DND-41 (cell line): ENCODE data around the gene PREX1.

Experiments used
- ATAC-seq: fragments of 200-7000 bp; cut with Tn5 transposase; 3 replicates; pipeline ENCODE4 v1.9.1; 2021; ENCODE audit warnings: low read depth; ENCODE audit not compliant: insufficient read depth
- DNase-seq: peaks from one replicate; pipeline ENCODE4 v3.0.0-alpha.2; 2020
- H2AFZ ChIP-seq: 2 replicates; pipeline ENCODE4 v1.6.0; 2012; ENCODE audit warnings: low read depth, low read length
- H3K27ac ChIP-seq: 2 replicates; pipeline ENCODE4 v1.5.1; 2012; ENCODE audit warnings: low read length, inconsistent platforms
- H3K27me3 ChIP-seq: fragments of 200-600 bp; sonication (generic); 2 replicates; pipeline ENCODE4 v1.6.0; 2012; ENCODE audit warnings: low read length, mild to moderate bottlenecking, inconsistent platforms; ENCODE audit not compliant: insufficient read depth, poor library complexity
- H3K36me3 ChIP-seq: 2 replicates; pipeline ENCODE4 v1.5.1; 2012; ENCODE audit warnings: low read length, inconsistent platforms; ENCODE audit not compliant: insufficient read depth
- H3K4me1 ChIP-seq: 2 replicates; pipeline ENCODE4 v1.5.1; 2012; ENCODE audit warnings: mild to moderate bottlenecking, low read length; ENCODE audit not compliant: insufficient read depth
- H3K4me2 ChIP-seq: 2 replicates; pipeline ENCODE4 v1.6.0; 2012; ENCODE audit warnings: mild to moderate bottlenecking, moderate library complexity, low read length, inconsistent platforms; ENCODE audit not compliant: insufficient read depth
- H3K4me3 ChIP-seq, 2 experiments: fragments of 200-600 bp in 1 of 2; shearing (Covaris generic) in 1 of 2; 2 replicates each; pipeline ENCODE4 v1.5.1; 2012 to 2016; ENCODE audit warnings: inconsistent platforms in 2 of 2, low read length in 2 of 2, mild to moderate bottlenecking in 2 of 2, low read depth in 1 of 2, moderate library complexity in 1 of 2
- H3K79me2 ChIP-seq: 2 replicates; pipeline ENCODE4 v1.6.0; 2012; ENCODE audit warnings: low read length, inconsistent platforms; ENCODE audit not compliant: insufficient read depth
- H3K9ac ChIP-seq: 2 replicates; pipeline ENCODE4 v1.6.0; 2012; ENCODE audit warnings: low read depth, mild to moderate bottlenecking, inconsistent platforms, low read length, moderate library complexity
- H3K9me3 ChIP-seq: 2 replicates; pipeline ENCODE4 v1.5.1; 2012; ENCODE audit warnings: low read length, moderate library complexity, mild to moderate bottlenecking, inconsistent platforms; ENCODE audit not compliant: insufficient read depth, severe bottlenecking
- H4K20me1 ChIP-seq: 2 replicates; pipeline ENCODE4 v1.6.0; 2012; ENCODE audit warnings: low read length; ENCODE audit not compliant: insufficient read depth
- EZH2 ChIP-seq: IDR thresholded peaks from 3 replicates; pipeline ENCODE4 v1.6.1; 2012; ENCODE audit warnings: borderline replicate concordance, low read depth, mild to moderate bottlenecking, moderate library complexity, low read length, inconsistent platforms; ENCODE audit not compliant: severe bottlenecking
- TF ChIP-seq, protein P1 (sequence below): IDR thresholded peaks from 2 replicates; pipeline ENCODE4 v1.5.1; 2012; ENCODE audit warnings: borderline replicate concordance, low read length, moderate library complexity, mild to moderate bottlenecking; ENCODE audit not compliant: poor library complexity, severe bottlenecking; ENCODE audit errors: extremely low read depth

The PREX1 gene

DNA sequence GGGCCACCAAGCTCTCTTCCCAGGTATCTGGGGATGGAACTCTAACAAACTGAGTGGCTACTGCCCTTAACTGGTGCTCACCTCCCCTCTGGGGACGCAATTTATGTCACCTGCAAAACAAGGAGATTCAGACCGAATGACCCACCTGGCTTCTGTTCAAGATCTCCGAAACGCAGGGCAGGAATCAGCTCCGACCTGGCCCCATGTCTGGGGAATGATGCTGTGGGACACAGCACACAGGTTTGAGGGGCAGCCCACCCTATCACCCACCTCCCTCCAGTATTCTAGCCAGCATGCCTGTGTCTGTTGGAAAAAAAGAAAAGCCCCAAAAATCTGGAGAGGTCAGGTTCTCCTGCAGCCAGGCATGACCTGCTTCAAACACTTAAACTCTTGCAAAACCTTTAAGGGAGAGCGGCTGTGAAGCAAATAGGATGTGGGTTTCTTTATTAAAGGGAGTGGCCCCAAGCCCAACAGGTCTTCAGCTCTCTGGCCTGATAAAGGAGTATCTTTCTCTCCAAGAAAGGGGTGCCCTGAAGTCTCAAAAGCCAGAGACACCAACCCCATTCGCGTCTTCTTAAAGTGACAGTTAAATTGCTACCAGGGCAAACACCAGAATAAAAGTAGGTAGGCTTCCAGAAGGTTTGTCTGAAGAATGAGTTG, 6.4 kb downstream of the PREX1 start:
- TF ChIP-seq, protein P1, sequence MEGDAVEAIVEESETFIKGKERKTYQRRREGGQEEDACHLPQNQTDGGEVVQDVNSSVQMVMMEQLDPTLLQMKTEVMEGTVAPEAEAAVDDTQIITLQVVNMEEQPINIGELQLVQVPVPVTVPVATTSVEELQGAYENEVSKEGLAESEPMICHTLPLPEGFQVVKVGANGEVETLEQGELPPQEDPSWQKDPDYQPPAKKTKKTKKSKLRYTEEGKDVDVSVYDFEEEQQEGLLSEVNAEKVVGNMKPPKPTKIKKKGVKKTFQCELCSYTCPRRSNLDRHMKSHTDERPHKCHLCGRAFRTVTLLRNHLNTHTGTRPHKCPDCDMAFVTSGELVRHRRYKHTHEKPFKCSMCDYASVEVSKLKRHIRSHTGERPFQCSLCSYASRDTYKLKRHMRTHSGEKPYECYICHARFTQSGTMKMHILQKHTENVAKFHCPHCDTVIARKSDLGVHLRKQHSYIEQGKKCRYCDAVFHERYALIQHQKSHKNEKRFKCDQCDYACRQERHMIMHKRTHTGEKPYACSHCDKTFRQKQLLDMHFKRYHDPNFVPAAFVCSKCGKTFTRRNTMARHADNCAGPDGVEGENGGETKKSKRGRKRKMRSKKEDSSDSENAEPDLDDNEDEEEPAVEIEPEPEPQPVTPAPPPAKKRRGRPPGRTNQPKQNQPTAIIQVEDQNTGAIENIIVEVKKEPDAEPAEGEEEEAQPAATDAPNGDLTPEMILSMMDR, result no peak
- no peak for TF ChIP-seq EZH2
- ATAC-seq (no peak), DNase-seq (no peak)
- Histone ChIP-seq H3K4me3 (no peak overlapping the region), H2AFZ (no peak overlapping the region), H3K4me2 (no peak overlapping the region), H3K79me2 (no peaks in the 10 kb centered on the region), H3K4me1 (peaks cover 5% of the 10 kb centered on the region), H3K27ac (no peak overlapping the region), H4K20me1 (no peaks in the 10 kb centered on the region), H3K36me3 (no peaks in the 10 kb centered on the region), H3K9me3 (no peaks in the 10 kb centered on the region), H3K27me3 (peaks cover 5% of the 10 kb centered on the region), H3K9ac (no peak overlapping the region)

DNA sequence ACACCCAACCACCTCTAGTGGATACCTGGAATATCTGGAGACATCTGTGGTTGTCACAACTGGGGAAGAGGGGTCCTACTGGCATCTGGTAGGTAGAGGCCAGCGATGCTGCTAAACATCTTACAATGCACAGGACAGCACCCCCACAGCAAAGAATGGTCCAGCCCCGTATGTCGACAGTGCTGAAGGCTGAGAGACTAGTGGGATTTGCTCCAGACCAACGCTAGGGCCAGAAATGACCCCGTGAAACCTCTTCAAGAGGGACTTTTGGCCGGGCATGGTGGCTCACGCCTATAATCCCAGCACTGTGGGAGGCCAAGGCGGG, 7.2 kb downstream of the PREX1 start:
- no peaks in the 10 kb centered on the region for H3K9me3 ChIP-seq
- H3K27me3 ChIP-seq, result peaks cover 5% of the 10 kb centered on the region
- ATAC-seq, result no peak
- H3K4me2 ChIP-seq, result no peak overlapping the region
- no peak overlapping the region for H3K4me3 ChIP-seq
- peaks cover 5% of the 10 kb centered on the region for H3K4me1 ChIP-seq
- H3K36me3 ChIP-seq, result no peaks in the 10 kb centered on the region
- no peak overlapping the region for H3K27ac ChIP-seq
- TF ChIP-seq, protein P1, result no peak
- TF ChIP-seq EZH2, result no peak
- no peak for DNase-seq
- no peak overlapping the region for H3K9ac ChIP-seq
- H2AFZ ChIP-seq, result no peak overlapping the region
- no peaks in the 10 kb centered on the region for H3K79me2 ChIP-seq
- no peaks in the 10 kb centered on the region for H4K20me1 ChIP-seq

DNA sequence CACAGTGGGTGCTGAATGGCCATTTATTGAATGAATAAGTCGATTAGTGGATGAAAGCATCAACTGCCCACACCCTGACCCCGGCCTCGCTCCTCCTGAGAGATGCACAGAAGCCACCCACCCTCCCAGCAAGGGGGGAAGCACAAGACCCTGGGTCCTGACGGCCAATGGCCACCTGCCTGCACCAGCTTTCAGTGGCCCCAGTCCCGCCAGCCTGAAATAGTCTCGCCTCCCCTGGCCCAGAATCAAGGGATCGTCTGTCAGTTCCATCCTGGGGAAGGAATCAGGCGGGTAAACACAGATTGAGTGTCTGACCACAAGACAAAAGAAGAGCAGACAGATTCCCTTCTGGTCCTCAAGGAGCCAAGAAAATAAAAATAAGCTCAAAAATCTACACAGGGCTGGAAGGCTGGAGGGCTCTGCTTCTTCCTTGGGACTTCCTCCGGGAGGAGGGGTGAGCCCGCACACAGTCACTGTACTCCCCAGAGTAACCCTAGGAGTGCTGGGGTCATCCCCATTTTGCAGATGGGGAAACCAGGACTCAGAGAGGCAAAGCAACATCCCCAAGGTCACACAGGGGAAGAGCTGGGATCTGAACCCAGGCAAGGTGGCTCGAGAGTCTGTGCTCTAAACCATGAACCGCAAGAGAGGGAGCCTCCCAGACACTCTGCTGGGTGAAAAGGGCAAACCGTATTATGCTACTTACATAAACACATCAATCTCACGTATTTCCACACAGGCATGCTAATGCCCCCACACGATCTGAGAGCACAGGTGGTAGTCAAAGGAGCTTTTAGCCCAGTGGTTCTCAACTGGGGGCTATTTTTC, 7.8 kb downstream of the PREX1 start:
- ATAC-seq (no peak), DNase-seq (no peak)
- Histone ChIP-seq H3K4me1 (peaks cover 5% of the 10 kb centered on the region), H3K9ac (no peak overlapping the region), H3K27ac (no peak overlapping the region), H3K27me3 (peaks cover 3% of the 10 kb centered on the region), H3K36me3 (no peaks in the 10 kb centered on the region), H3K9me3 (no peaks in the 10 kb centered on the region), H2AFZ (no peak overlapping the region), H3K4me2 (no peak overlapping the region), H3K4me3 (no peak overlapping the region), H3K79me2 (no peaks in the 10 kb centered on the region), H4K20me1 (no peaks in the 10 kb centered on the region)
- no peak for TF ChIP-seq EZH2

DNA sequence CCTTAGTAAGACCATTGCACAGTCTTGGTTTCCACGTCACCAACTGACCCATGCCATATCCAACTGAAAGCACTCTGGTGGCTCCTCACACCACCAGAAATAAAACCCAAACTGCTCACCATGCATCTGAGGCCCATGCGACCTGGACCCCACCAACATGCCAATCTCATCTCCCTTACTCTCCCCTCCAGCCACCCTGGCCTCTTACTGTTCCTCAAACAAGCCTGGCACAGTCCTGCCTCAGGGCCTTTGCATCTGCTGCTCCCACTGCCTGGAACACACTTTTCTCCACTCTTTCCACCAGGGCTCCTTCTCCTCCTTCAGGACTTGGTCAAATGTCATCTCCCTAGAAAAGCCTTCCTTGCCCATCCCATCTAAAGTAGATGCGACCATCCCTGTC, 8.7 kb downstream of the PREX1 start:
- ATAC-seq (no peak), DNase-seq (no peak)
- Histone ChIP-seq H3K27me3 (no peaks in the 10 kb centered on the region), H3K4me1 (peaks cover 5% of the 10 kb centered on the region), H3K4me3 (no peak overlapping the region), H3K36me3 (no peaks in the 10 kb centered on the region), H2AFZ (no peak overlapping the region), H4K20me1 (no peaks in the 10 kb centered on the region), H3K79me2 (no peaks in the 10 kb centered on the region), H3K27ac (no peak overlapping the region), H3K4me2 (no peak overlapping the region), H3K9me3 (no peaks in the 10 kb centered on the region), H3K9ac (no peak overlapping the region)
- no peak for TF ChIP-seq EZH2
- TF ChIP-seq, protein P1, result no peak
